Activated T-helper 17 cell treated with anti-CD3 and anti-CD28 coated beads, Interleukin-2, amount 50 U/mL, for 72 hours (primary cell): Measurements from ENCODE around the gene RPL32. TPM values are rescaled to one million over a fixed set of nuclear protein-coding genes. Genes with fewer than 3 reads are reported as not detected.
A peak's percentile ranks its signal among the peaks of the same experiment; 100 is the strongest.

Source experiments
- ATAC-seq: fragments of 150-1000 bp; cut with Tn5 transposase; replicated peaks from 2 replicates; pipeline ENCODE4 v1.10.0; 2021; ENCODE audit warnings: mild to moderate bottlenecking, moderate library complexity
- H3K27ac Mint-ChIP-seq: one replicate; pipeline ENCODE4 v1.8.0; 2022; ENCODE audit warnings: mixed read lengths
- H3K27me3 Mint-ChIP-seq: one replicate; pipeline ENCODE4 v1.8.0; 2022; ENCODE audit warnings: mixed read lengths
- H3K36me3 Mint-ChIP-seq: one replicate; pipeline ENCODE4 v1.8.0; 2022; ENCODE audit warnings: low read depth, mild to moderate bottlenecking, mixed read lengths
- H3K4me1 Mint-ChIP-seq: one replicate; pipeline ENCODE4 v1.8.0; 2022; ENCODE audit warnings: mixed read lengths
- H3K4me3 Mint-ChIP-seq: one replicate; pipeline ENCODE4 v1.8.0; 2022; ENCODE audit warnings: mild to moderate bottlenecking, mixed read lengths
- H3K9me3 Mint-ChIP-seq: one replicate; pipeline ENCODE4 v1.8.0; 2022; ENCODE audit warnings: mixed read lengths
- total RNA-seq, 2 donors: library from RNA; stranded (reverse); gene quantifications; one replicate each; pipeline ENCODE4 v1.2.3, GENCODE V29; 2022

Gene RPL32
- total RNA-seq, 2 donors from 2014 or later: 2,210 to 2,773 TPM

DNA sequence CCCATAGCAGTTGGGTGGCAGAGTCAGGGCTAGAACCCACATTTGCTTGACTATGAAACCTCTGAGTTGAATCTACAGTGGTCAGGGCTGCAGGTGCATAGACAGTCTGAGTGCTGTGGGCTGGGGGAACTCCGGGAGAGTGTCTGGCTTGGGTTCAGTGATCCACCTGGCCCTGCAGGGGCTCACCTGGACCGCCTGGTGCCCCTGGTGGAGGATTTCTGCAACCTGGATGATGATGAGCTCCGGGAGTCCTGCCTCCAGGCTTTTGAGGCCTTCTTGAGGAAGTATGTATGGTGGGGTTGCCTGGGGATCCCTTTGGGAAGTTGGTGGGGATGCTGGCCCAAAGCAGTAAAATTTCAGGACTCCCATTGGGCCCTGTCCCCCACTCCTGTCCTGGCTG lies 28.6 kb downstream of the RPL32 start:
- H3K27me3 Mint-ChIP-seq: no peaks in the 10 kb centered on the region
- ATAC-seq: no peak
- H3K36me3 Mint-ChIP-seq: no peaks in the 10 kb centered on the region
- H3K27ac Mint-ChIP-seq: no peak overlapping the region
- H3K9me3 Mint-ChIP-seq: no peaks in the 10 kb centered on the region
- H3K4me1 Mint-ChIP-seq: no peaks in the 10 kb centered on the region
- H3K4me3 Mint-ChIP-seq: no peak overlapping the region

DNA sequence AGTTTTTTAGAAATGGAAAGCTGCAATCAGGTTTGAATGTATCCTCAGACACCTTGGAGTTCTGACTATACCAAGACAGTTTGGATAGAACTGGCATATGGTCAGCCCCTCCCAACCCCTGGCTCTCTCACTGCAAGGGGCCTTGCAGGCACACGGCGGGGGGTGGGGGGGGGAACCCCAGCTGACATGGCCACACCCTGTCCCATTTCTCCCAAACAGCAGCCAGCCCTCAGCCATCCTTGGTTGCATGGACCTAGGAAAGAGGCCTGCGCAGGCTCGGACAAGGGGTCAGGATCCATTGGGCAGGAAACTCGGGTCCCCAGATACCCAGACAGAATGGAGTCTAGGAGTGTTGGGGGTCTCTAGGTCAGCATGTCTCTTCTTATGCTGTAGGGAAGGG lies 30.4 kb downstream of the RPL32 start:
- ATAC-seq: no peak
- no peaks in the 10 kb centered on the region for H3K36me3 Mint-ChIP-seq
- H3K4me3 Mint-ChIP-seq: peak overlapping the region; percentile 44
- H3K4me1 Mint-ChIP-seq: no peaks in the 10 kb centered on the region
- no peak overlapping the region for H3K27ac Mint-ChIP-seq
- no peaks in the 10 kb centered on the region for H3K9me3 Mint-ChIP-seq
- no peaks in the 10 kb centered on the region for H3K27me3 Mint-ChIP-seq

DNA sequence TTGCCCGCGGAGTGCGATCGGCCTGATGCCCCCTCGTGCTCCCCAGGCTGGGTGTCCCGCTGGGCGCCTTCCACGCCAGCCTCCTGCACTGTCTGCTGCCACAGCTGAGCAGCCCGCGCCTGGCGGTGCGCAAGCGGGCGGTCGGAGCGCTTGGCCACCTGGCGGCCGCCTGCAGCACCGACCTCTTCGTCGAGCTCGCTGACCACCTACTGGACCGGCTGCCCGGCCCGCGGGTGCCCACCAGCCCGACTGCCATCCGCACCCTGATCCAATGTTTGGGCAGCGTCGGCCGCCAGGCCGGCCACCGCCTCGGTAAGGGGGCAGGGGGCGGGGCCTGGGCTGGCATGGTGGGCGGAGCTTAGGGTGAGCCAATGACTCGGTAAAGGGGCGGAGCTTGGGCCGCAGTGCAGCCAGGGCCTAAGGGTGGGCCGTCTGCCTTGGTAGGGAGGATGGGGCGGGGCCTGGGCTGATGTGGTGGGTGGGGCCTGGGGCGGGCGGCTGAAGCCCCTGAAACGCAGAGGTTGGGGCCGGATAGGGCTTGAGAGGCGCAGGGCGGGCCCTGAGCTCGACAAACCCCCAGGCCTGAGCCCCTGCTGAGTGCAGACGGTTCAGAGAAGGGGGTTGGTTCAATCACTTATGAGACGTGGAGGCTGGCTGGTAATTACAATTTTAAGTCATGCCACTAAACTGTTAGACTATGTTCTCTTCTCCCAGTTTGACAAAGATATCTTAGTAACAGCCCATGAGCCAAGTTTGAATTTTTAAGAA lies 31.2 kb downstream of the RPL32 start:
- ATAC-seq: peak; percentile 99
- Mint-ChIP-seq H3K36me3 (no peaks in the 10 kb centered on the region), H3K4me1 (no peaks in the 10 kb centered on the region), H3K27ac (no peak overlapping the region), H3K4me3 (peak overlapping the region; percentile 44), H3K9me3 (no peaks in the 10 kb centered on the region), H3K27me3 (no peaks in the 10 kb centered on the region)

DNA sequence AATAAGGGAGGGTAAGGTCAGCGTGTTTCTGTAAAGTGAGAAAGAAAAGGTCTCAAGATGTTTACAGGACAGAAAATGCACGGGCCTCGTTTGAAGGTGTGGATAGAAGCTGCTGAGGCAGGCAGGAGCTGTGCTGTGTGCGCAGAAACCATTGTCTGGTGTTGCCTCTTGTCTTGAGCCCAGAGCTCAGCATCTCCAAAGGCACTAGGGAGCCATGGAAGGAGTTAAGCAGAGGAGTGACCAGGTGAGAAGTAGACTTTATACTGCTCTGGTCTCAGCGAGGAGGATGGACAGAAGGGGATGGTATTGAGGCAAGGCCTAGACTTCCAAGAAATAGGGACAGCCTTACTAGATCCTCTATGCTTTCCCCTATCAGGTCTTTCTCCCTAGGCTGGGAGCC lies 31.9 kb downstream of the RPL32 start:
- no peaks in the 10 kb centered on the region for H3K9me3 Mint-ChIP-seq
- no peak for ATAC-seq

DNA sequence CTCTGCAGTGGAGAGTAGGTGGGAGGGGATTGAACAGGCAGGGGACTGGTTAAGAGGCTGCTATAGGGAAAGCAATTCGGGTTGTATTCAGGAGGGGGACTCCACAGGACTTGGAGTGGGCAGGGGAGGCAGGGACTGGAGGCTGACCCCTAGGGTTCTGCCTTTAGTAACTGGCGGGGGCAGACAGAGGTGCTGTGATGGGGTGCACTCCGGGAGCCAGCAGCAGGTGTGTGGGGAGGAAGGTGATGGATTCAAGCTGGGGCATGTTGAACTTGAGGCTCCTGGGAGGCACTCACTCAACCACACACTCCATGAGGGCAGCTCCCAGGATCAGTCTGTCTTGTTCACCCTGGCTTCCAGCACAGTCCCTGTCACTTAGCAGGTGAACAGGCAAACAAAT lies 32.4 kb downstream of the RPL32 start:
- no peaks in the 10 kb centered on the region for H3K4me1 Mint-ChIP-seq
- no peaks in the 10 kb centered on the region for H3K36me3 Mint-ChIP-seq
- H3K4me3 Mint-ChIP-seq: peak overlapping the region; percentile 44
- no peaks in the 10 kb centered on the region for H3K27me3 Mint-ChIP-seq
- no peaks in the 10 kb centered on the region for H3K9me3 Mint-ChIP-seq
- peak overlapping the region; percentile 8 for H3K27ac Mint-ChIP-seq
- ATAC-seq: no peak

More for the DNA sequence above, 31.9 kb downstream of the RPL32 start:
- Mint-ChIP-seq H3K4me1 (no peaks in the 10 kb centered on the region), H3K27me3 (no peaks in the 10 kb centered on the region), H3K4me3 (peak overlapping the region; percentile 44), H3K36me3 (no peaks in the 10 kb centered on the region), H3K27ac (no peak overlapping the region)

DNA sequence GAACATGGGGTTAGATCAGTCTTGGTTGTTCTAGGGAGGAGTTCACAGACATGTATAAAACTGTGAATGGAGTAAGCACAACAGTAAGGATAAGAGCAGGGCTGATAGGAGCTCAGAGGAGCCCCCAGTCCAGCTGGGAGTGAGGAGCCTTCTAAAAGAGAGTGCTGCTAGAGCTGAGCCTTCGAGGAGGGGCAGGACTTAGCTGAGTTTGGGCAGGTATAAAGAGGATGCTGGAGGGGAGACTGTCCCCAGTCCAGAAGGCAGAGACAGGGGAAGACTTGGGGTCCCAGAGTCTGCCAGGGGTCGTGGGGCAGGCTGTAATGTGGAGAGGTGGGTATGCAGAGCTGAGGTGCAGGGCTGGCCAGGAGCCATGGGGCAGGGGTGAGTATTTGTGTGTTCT lies 32.8 kb downstream of the RPL32 start:
- Mint-ChIP-seq H3K27ac (peak overlapping the region; percentile 8), H3K36me3 (no peaks in the 10 kb centered on the region), H3K4me1 (no peaks in the 10 kb centered on the region), H3K9me3 (no peaks in the 10 kb centered on the region), H3K4me3 (peak overlapping the region; percentile 44), H3K27me3 (no peaks in the 10 kb centered on the region)
- no peak for ATAC-seq

DNA sequence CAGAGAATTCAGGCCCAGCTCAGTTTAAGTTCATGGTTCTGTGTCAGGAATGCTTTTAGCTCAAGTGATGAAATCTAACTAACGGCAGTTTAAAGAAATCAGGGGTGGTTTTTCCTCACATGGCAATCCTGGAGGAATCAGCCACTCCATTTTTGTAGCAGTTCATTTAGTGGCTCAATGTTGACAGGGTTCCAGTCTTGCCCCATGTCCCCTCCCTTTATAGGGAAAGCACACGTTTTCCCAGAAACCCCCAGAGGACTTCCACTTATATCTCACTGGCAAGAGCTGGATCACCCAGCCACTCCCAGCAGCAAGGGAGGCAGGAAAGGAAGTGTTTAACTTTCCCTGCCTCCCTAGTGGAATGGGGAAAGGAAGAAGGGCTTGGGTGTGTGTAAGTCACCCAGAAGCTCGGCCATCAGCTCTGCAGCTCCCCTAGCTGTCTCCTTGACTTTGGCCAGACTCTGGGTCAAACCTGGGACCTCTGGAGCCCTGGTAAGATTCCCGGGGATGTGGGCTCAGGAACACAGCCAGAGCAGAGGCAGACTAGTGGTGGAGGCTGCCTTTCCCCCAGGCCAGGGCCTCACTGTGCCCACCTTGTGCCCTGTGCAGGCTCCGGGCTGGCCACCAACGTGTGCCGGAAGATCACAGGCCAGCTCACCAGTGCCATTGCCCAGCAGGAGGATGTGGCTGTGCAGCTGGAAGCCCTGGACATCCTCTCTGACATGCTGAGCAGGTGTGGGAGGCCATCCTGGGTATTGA lies 33.6 kb downstream of the RPL32 start:
- no peaks in the 10 kb centered on the region for H3K4me1 Mint-ChIP-seq
- no peaks in the 10 kb centered on the region for H3K27me3 Mint-ChIP-seq
- no peak overlapping the region for H3K27ac Mint-ChIP-seq
- no peak overlapping the region for H3K4me3 Mint-ChIP-seq
- H3K9me3 Mint-ChIP-seq: no peaks in the 10 kb centered on the region
- no peak for ATAC-seq
- no peaks in the 10 kb centered on the region for H3K36me3 Mint-ChIP-seq

DNA sequence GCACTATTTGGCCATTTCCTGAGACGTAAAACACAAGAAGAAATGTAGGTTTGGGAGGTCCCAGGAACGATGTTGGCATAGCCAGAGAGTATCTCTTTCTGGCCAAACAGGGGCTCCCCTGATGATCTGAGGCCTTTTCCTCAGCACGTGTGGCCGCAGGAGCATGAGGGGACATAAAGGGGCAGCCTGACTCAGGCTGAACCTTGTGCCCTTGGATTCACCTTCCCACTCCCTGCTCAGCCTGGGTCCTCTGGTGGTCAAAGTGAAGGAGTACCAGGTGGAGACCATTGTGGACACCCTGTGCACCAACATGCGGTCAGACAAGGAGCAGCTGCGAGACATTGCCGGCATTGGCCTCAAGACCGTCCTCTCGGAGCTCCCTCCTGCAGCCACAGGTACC lies 34.3 kb downstream of the RPL32 start:
- Mint-ChIP-seq H3K36me3 (no peaks in the 10 kb centered on the region), H3K4me1 (no peaks in the 10 kb centered on the region), H3K4me3 (no peak overlapping the region), H3K9me3 (no peaks in the 10 kb centered on the region), H3K27ac (no peak overlapping the region), H3K27me3 (no peaks in the 10 kb centered on the region)
- ATAC-seq: no peak

DNA sequence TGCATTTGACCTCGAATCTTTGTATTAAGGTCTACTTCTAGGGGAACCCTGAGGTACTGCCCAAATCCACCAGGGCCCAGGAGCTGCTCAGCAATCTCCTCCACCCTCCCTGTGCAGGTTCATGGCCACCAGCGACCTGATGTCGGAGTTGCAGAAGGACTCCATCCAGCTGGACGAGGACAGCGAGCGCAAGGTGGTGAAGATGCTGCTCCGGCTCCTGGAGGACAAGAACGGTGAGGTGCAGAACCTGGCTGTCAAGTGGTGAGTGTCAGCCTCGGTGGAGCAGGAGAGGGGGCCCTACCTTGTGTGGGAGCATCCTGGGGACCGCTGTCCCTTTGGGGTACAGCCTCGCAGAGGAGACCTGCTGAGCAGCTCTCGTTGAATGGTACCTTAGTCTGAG lies 38.0 kb downstream of the RPL32 start:
- Mint-ChIP-seq H3K4me3 (no peak overlapping the region), H3K4me1 (no peaks in the 10 kb centered on the region), H3K9me3 (no peaks in the 10 kb centered on the region), H3K36me3 (no peaks in the 10 kb centered on the region), H3K27ac (no peak overlapping the region), H3K27me3 (no peaks in the 10 kb centered on the region)
- no peak for ATAC-seq

DNA sequence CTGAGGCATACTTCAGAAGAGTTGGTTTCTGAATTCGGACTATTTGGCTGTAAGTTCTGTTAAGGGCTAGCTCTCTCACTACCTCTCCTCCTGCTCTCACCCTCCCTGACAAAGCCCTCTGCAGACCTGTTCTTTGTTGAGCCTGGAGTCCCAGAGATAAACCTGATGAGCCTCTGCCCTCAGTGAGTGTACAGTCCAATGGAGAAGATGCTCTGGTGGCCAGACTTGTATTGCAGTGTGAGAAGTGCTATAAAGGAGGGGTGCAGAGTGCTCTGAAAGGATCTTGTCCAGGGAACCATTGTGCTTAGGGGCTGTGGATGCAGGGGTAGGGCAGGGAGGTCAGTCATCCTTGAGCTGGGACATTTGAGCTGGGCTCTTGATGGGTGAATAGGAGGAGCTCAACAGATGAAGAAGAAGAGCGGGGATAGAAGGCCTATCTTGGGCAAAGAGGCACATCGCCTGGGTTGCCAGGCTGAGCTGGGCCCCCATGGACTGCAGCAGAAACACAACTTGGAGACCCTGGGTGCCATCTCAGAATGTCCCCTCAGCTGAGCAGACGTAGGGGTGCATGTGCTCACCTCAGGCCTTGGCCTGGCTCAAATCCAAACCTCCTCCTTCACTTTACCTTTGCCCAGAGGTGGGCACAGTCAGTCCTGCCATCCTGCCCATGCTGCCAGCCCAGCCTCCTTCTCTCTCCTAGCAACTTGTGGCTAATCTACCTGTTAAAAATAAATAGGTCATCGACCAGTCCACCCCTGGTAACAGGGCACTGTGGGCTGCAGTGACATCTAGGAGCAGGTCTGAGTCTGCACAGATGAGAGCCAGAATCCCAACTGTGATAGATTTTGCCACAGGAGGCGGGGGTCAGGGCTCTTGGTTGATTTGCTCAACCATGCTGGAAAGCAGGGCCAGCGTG lies 41.6 kb downstream of the RPL32 start:
- no peak for ATAC-seq
- Mint-ChIP-seq H3K27me3 (no peaks in the 10 kb centered on the region), H3K27ac (no peak overlapping the region), H3K4me3 (no peak overlapping the region), H3K4me1 (no peaks in the 10 kb centered on the region), H3K36me3 (no peaks in the 10 kb centered on the region), H3K9me3 (no peaks in the 10 kb centered on the region)

DNA sequence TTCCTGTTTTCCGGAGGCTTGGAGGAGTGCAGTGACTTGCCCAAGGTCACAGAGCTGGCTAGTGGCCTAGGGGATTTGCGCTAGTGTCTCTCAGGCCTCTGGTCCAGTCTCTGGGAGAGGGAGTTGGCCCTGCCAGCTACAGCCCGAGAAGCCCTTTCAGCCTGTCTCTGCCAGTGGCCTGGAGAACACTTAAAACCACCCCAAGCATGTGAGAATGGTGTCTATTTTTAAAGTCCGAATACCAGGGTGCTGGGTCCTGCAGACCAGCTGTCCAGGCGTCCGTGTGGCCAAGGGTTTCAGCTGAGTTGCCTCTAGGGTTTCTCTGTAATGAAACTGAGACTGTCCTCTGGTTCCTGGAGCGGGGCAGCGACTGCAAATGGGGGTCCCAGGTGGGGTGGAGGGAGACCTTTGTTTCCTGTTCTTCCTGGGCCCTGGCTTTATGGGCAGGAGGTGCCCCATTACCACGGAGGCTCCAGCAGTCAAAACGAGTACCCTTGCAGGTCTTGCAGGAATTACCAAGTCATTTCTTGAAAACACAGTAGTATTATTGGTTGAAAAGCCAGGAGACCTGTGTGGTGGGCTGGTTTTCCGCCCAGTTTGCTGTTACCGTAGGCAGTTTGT lies 42.7 kb downstream of the RPL32 start:
- Mint-ChIP-seq H3K4me1 (no peaks in the 10 kb centered on the region), H3K4me3 (no peak overlapping the region), H3K36me3 (no peaks in the 10 kb centered on the region), H3K9me3 (no peaks in the 10 kb centered on the region), H3K27ac (no peak overlapping the region), H3K27me3 (no peaks in the 10 kb centered on the region)
- ATAC-seq: no peak

DNA sequence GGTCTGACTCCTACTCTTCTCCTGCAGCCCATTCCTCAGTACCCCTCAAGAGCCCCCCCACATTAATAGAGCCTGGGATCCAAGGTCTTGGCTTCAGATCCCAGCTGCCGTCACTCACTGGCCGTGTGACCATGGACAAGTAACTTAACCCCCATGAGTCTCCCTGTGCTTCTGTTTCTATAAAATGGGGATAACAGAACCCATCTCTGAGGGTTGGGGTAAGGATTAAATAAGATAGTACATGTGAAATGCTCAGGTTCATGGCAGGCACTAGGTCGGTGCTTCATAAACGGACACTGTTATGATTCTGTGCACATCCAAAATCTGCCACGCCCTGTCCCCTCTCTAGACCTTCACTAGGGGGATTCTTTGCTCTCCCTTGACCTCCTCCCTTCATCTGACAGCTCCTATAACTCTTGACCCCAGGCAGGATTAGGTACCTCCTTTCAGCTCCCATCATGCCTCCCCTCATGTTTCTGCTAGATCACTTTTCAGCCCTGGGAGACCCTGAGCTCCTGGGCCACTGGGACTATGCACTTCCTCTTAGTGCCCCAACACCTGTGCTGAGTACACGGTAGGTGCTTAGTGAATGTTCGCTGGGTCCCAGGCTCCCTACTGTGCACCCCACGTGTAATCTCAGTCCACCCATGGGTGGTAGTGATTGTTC lies 43.3 kb downstream of the RPL32 start:
- Mint-ChIP-seq H3K27ac (no peak overlapping the region), H3K27me3 (no peaks in the 10 kb centered on the region), H3K4me1 (no peaks in the 10 kb centered on the region), H3K36me3 (no peaks in the 10 kb centered on the region), H3K4me3 (no peak overlapping the region), H3K9me3 (no peaks in the 10 kb centered on the region)
- ATAC-seq: no peak

DNA sequence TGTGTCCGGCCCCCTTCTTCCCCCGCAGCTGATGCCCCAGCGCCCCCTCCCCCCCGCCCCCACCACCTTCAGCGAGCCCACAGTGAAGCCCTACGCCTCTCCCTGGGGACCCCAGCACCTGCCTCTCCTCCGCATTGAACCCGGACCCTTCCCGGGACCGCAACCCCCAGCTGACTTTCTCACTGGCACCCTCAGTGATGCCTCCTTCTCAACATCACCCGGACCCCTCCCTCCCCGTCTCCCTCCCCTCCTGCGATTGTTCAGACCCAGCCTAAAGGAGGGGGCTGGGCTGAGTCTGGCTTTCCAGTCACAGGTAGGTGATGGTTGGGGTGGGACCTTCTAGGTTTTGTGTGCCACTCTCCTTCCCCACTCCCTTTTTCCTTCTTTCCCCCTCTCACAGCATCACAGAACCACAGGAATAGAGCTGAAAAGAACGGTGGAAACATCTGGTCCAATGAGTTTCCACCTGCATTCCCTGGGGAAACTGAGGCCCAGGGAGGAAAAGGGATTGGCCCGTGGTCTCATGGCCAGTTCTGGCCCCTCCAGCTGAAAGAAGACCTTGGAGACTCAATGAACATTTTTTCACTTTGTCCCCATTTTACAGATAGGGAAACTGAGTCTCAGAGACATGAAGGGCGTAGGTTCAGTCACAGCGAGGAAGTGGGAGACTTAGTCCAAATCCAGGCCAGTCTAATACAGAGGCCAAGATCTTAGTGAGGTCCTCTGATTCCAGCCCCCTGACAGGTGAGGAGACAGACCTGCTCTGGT lies 44.1 kb downstream of the RPL32 start:
- Mint-ChIP-seq H3K4me3 (peak overlapping the region; percentile 66), H3K36me3 (no peaks in the 10 kb centered on the region), H3K27me3 (no peaks in the 10 kb centered on the region), H3K4me1 (no peaks in the 10 kb centered on the region), H3K27ac (no peak overlapping the region), H3K9me3 (no peaks in the 10 kb centered on the region)
- ATAC-seq: no peak
